Activated CD4-positive, CD25-positive, alpha-beta regulatory T cell treated with anti-CD3 and anti-CD28 coated beads, Interleukin-2, amount 50 U/mL, for 16 hours (primary cell): ENCODE measurements around the gene ABCC11.

Experiments used
- DNase-seq: peaks from one replicate; pipeline ENCODE4 v3.0.0-alpha.2; 2020; ENCODE audit warnings: low read depth, low spot score

Gene ABCC11

DNA sequence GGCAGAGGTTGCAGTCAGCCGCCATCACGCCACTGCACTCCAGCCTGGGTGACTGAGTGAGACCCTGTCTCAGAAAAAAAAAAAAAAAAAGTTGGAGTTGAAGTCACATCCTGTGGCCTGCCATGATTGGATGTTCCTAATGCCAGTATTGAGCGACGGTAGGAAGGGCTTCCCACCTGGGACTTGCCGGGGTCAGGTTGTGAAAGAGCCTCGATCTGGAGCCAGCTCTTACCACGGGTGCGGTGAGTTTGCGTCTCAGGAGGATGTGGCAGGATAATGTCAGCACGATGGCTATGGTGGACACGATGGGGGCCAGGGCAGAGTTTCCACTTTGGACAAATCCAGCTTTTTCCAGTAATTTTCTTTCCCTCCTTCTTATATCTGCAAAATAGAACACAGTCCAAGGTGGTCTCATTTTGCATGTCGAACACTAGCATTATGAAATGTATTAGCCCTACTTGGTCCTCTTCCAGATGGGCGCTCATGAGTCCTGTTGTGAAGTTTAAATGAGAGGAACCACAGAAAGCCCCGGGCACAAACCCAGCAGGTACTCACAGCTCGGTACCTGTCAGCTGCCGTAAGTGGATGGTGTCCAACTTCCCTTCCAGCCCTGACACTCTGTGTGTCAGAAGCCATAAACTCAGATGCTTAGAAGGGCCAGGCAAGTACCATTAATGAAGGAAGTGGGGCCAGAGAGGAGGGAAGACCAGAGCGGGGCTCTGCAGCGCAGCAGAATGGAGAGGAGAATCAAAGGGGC, 113.7 kb downstream of the ABCC11 start:
- DNase-seq = no peak

DNA sequence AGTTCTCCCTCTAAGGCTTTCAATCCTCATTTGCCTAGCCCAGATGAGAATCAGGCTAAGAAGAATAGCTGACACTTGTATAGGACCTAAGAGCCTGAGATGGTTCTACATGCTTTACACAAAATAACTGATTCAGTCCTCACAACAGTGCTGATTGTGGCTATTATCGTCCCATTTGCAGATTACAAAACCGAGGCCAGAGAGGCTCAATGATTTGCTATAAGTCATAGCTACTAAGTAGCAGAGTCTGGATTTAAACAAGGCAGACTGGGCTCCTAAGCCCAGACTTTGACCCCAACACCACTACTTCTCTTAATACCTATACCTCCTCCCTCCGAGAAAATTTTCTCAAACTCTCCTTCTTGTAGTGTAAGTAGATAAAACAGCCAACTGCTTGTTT, 114.6 kb downstream of the ABCC11 start:
- no peak for DNase-seq

DNA sequence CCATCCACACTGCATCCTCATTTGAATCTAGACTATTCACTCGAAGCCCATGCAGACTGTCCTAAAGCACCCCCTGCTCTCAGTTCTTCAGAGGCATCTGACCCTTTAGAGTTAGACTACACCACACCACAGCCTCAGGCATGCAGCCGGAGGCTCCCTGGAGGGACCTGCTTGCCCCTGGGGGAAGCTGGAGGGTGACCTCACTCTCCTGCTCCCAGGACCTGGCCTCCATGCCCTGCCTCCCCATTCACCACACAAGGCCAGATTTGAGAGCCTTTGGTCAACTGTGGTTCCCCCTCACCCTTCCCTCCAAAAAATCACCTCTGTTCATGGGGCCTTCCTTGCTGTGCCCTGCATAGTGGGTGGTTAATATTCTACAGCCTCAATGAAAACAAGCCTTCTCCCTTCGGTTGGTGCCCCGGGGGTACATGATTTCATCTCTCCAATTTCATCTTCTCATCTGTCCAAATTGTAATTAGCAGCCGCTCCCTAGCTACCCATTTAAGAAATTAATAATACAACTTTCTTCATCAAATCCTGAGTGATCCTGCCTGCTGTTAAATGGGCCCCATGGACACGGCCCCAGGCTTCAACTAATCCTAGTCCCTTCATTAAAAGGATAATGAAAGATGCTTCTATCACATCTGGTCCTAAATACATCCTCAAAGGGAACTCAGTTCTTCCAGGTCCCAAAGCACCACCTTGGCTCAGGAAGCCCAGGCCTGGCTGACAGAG, 116.0 kb downstream of the ABCC11 start:
- DNase-seq = no peak

DNA sequence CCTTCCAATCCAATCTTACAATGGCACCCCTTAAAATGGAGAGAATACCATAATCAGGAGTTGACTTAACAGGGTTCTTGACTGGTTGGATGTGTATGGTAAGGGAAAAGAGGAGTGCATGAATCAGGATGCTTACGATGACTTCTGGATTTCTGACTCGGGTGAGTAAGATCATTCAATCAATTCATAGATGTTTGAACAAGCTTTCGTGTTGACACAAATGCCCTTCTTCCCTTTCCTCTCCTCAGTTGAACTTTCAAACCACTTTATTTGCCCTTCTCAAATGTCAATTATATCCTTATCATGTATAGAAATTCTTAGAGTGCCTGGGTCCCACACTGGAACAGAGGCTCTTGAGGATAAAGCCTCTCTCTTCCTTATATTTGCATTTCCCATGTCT, 117.4 kb downstream of the ABCC11 start:
- no peak for DNase-seq

DNA sequence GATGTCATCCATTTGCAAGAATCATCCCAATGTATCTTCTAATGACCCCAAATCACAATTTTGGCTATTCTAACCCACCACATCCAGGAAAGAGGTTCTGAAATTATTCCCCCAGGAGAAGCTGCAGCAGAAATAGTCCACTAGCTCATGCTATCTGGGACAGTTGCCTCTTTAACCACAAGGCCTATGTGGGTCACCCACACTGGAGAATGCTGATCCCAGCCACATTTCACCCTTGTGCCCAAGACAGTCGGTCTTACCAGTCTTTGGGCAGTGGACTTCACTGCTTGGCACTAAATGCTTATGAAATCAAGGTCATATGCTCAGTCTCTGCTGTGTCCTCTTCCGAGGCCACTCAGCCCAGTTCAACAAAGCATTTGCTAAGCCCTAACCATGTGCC, 118.6 kb downstream of the ABCC11 start:
- no peak for DNase-seq

DNA sequence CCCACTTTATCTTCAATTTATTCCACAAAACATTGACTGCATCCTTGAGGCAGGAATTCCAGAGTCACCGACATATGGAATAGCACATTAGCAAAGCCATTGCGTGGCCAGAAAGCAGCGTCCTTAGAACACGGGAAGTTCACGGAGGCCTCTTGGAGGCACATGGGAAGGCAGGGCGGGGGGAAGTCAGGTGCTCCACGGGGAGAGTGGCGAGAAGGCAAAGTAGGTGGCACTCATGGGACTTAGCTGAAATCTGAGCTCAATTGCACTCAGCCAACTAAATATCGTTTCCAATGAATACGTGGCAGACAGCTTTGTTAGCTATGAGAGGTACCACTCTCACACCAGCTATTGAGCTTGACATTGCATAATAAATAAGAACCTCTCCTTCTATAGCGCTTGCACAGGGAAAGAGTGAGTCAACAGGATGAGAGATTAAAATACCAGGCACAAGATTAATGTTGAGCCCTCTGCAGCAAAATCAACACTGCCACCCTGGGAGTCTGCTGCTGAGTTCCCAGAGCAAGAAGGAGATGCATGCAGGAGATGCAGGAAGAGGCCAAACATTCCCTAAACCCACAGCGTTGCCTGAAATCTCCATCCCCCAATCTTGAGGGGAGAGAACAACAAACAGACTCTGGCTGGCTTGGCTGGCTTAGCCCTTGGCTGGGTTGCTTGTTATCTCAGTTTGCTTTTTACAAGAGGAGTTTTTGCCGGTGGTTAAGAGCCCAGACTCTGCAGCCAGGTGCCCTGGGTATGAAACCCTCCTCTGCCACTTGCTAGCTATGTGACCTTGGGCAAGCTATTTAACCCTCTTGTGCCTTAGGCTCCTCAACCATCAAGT, 120.3 kb downstream of the ABCC11 start:
- no peak for DNase-seq

DNA sequence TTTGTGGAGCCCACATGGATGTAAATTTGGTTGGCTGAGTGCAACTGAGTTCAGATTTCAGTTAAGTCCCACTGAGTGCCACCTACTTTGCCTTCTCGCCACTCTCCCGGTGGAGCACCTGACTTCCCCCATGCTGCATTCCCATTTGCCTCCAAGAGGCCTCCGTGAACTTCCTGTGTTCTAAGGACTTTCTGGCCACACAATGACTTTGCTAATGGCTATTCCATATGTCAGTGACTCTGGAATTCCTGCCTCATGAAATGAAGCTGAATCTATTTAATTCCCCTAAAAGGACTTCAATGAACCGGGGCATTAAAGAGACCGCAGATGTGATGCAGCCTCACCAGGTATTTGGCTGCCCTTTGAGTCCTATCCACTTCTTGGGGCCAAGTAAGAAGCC, 121.5 kb downstream of the ABCC11 start:
- DNase-seq = no peak

DNA sequence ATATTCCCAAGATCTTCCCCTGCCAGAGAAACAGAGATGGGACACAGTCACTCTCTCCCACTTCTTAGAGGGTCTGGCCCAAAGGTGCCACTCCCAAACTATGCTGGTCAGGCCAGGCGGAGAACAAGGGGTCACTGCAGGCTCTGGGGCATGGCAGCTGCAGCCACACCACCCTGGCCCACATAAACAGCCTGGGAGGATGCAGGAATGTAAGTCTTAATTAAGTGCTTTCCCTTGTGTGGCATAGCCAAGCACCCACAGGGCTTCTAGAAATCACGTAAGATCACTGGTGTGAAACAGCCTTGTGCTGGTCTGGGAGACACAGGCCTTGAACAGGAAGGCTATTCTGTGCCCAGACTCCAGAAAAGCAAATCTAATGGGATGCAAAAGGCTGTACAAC, 123.1 kb downstream of the ABCC11 start:
- no peak for DNase-seq

DNA sequence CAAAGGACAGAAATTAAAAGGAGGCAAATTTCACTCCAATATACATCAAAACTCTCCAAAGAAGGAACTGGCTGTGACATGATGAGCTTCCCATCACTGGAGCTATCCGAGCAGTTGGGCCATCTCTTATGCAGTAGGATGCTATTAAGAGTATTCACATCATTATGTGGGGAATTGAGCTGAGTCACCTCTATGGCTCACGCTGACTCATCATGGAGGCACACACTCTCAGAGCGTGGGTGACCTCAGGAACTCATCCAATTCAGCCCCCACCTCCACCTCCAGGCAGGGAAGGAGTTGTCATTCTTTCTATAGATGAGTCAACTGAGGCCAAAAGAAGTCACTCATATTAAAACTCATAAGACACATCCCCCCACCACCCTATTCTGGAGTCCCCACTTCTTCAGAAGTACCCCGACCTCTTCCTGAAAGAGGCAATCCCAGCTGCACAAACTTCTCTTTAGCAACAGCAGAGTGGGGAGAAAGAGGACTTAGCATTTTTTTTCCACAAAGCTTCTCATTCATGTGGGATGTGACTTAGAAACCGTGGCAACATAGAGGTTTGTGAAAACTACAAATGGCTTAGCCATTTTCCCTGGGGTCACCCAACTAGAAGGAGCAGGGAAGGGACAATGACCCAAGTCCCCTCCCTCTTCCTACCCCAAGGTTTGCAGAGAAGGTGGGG, 124.1 kb downstream of the ABCC11 start:
- DNase-seq = no peak

DNA sequence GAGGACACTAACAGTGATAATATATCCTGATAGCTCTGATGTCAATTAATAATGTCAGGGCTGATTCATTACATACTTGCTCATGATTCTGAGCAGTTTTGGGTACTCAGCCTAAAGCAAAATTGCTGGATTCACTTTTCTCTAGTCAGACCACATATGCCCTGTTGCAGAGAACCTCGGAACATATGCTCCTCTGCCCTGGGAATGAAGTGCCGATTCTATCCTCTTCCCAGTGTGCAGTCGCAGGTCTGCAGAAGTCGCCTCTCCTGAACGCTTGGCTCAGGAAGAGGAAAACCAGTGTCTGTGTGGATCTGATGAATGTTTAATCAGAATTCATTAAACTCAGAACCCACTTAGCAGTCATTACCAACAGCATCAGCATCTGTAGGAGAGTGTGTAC, 126.1 kb downstream of the ABCC11 start:
- no peak for DNase-seq

DNA sequence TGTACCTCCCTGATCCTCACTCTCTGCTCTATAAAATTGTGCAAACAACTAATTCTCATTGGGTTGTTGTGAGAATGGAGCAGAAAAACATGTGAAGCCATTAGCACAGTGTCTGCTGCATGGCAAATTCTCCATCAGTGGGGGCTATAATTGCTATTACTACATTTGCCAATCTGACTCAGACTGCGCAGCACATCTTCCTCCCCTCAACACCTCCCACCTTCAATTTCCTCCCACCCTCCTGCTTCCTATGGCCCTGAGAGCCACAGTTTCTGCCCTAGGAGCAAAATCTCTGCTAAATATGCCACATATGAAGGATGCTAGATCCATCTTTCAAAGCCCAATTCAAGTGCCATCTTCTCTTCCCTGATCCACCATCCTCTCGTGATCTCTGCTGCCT, 128.5 kb downstream of the ABCC11 start:
- no peak for DNase-seq

DNA sequence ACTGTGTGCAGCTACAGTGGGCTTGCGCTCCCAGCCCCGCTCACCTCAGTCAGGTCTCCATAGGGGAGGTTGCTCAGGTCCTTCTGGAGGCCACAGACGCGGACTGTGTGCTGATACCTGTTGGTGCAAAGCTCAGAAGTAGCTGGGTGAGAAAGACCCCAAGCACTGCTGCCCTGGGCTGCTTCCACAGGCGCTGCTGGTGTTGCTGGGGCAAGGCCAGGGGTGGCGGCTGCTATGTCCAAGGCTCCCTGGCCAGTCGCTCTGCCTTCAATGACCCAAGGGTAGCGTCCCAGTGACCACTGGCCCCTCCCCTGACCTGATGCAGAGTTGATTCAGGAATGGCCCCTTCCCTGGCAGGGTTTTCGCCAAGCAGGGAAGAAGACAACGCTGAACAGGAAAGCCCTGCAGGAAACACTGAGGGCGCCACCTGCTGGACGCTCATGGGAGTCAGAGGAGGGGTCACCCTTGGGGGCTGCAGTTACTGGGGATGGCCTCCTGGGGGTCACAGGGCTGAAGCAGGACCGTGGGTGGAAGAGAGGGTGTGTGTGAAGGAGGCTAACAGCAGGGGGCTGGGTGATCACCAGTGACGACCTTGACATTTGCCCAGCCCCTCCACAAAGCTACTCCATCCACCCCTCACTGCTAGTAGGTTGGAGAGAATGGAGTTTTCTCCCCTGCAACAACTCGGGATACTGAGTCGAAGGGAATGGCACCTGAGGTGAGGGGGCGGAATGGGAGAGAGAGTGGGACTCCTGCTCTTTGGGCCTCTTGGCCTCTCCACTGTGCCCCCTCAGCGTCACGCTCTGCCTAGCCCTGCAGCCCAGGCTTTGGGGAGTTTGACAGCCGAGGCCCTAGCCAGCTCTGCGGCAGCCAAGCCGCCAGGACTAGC, 129.9 kb downstream of the ABCC11 start:
- DNase-seq = peak; percentile 10
